NCI-H82 (cell line): Measurements from ENCODE around the gene CHAC2.

Experiments used
- DNase-seq: peaks from one replicate; lab custom pipeline; 2025; lab: John Stamatoyannopoulos, UW

The CHAC2 gene

GRCh38 chr2:53778536-53779162, 11.0 kb downstream of the CHAC2 start:
- no peak for DNase-seq

- peak; percentile 80 for DNase-seq
These were observed 12.5 kb downstream of the CHAC2 start for GRCh38 chr2:53780056-53780455.

- peak; percentile 32 for DNase-seq
These were observed 15.1 kb downstream of the CHAC2 start for GRCh38 chr2:53782676-53783075.

- no peak for DNase-seq
These were observed 16.8 kb downstream of the CHAC2 start for GRCh38 chr2:53784436-53784835.

GRCh38 chr2:53785366-53785765, 17.8 kb downstream of the CHAC2 start:
- peak; percentile 29 for DNase-seq

- DNase-seq: peak; percentile 57
These were observed 18.7 kb downstream of the CHAC2 start for GRCh38 chr2:53786352-53786704.

GRCh38 chr2:53786705-53787613, 19.4 kb downstream of the CHAC2 start, which contains the start of the genes ASB3 and ERLEC1:
ASB3 (minus strand) TSS chr2:53786953; CDS start chr2:53765572, 21,381 bp downstream.
ERLEC1 (plus strand) TSS chr2:53787044; CDS start chr2:53787211, 167 bp downstream.
- peak; percentile 96 for DNase-seq

- DNase-seq: peak; percentile 36
These were observed 20.1 kb downstream of the CHAC2 start for GRCh38 chr2:53787614-53788289.

- DNase-seq: no peak
These were observed 25.7 kb downstream of the CHAC2 start for GRCh38 chr2:53793261-53793660.

- no peak for DNase-seq
These were observed 26.2 kb downstream of the CHAC2 start for GRCh38 chr2:53793821-53794220.

- no peak for DNase-seq
These were observed 33.9 kb downstream of the CHAC2 start for GRCh38 chr2:53801547-53801946.

- DNase-seq: peak; percentile 87
These were observed 35.1 kb downstream of the CHAC2 start for GRCh38 chr2:53802617-53803151.

GRCh38 chr2:53811601-53812000, 44.0 kb downstream of the CHAC2 start:
- no peak for DNase-seq

- DNase-seq: no peak
These were observed 45.5 kb downstream of the CHAC2 start for GRCh38 chr2:53813151-53813550.

GRCh38 chr2:53818854-53819435, 51.3 kb downstream of the CHAC2 start:
- no peak for DNase-seq

GRCh38 chr2:53819634-53820033, 52.0 kb downstream of the CHAC2 start:
- no peak for DNase-seq

GRCh38 chr2:53820048-53820447, 52.4 kb downstream of the CHAC2 start:
- DNase-seq: no peak

GRCh38 chr2:53820711-53821110, 53.1 kb downstream of the CHAC2 start:
- no peak for DNase-seq

GRCh38 chr2:53821810-53822209, 54.2 kb downstream of the CHAC2 start:
- no peak for DNase-seq

GRCh38 chr2:53823639-53824038, 56.0 kb downstream of the CHAC2 start:
- peak; percentile 27 for DNase-seq
